Germinal center (tissue), 1 donor: Measurements from ENCODE around the gene ZNF157.

ENCODE experiments used
- DNase-seq: peaks from one replicate; pipeline ENCODE4 v3.0.0; 2012; ENCODE audit warnings: mixed read lengths, low spot score

ZNF157 gene

DNA sequence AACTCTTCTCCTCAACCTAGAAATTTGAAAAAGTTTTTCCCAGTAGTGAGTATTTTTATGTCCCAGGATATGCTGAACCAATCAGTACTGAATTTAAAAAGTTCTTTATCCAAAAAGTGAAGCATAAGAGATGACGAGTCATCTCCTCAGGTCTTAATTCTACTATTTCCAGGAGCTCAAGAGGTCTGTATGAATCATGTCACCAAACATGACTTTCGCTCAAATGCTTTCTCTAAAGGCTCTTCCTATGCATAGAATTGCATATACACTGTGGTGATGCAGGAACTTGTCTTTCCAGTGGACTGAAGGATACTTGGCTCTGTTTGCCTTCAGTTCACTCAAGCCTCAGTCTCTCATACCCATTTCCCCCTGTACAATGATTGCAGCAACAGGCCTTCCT lies 76.6 kb downstream of the ZNF157 start:
- DNase-seq, result no peak

DNA sequence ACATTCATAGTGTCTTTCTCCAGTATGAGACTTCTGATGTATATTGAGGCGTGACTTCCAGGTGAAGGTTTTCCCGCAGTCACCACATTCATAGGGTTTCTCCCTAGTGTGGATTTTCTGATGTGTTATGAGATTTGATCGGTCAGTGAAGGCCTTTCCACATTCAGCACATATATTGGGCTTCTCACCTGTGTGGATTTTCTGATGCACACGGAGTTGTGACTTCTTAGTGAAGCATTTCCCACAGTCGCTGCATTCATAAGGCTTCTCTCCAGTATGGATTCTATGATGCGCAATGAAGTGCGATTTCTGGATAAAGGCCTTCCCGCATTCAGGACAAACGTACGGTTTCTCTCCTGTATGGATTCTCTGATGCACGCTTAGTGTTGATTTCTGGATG lies 77.2 kb downstream of the ZNF157 start:
- no peak for DNase-seq

DNA sequence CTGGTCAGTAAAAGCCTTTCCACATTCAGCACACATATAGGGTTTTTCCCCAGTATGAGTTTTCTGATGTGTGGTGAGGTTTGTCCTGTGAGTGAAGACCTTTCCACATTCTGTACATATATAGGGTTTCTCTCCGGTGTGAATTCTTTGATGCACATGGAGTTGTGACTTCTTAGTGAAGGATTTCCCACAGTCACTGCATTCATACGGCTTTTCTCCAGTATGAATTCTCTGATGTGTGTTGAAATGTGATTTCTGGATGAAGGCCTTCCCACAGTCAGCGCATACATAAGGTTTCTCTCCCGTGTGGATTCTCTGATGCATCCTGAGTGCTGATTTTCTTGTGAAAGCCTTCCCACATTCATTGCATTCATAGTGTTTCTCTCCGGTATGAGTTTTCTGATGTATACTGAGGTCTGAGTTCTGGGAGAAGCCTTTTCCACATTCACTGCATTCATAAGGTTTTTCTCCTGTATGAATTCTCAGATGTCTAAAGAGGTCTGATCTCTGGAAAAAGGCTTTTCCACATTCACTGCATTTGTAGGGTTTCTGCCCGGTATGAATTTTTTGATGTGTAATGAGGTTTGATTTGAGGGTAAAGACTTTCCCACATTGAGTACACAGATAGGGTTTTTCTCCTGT lies 77.9 kb downstream of the ZNF157 start:
- DNase-seq, result no peak

GRCh38 chrX:47452112-47452511 lies 81.7 kb downstream of the ZNF157 start:
- DNase-seq, result no peak

GRCh38 chrX:47456080-47456479 lies 85.7 kb downstream of the ZNF157 start:
- no peak for DNase-seq

- no peak for DNase-seq
Observed at GRCh38 chrX:47458528-47458927, 88.2 kb downstream of the ZNF157 start.

- DNase-seq, result no peak
Observed at GRCh38 chrX:47460561-47460960, 90.2 kb downstream of the ZNF157 start.
